ENCODE results near the gene RBKS. TPM values are rescaled to one million over a fixed set of nuclear protein-coding genes. Genes with fewer than 3 reads are reported as not detected.

RBKS gene
- total and polyA plus RNA-seq, 12 donors: 0.88 to 9.1 (median 5.0) TPM

DNA sequence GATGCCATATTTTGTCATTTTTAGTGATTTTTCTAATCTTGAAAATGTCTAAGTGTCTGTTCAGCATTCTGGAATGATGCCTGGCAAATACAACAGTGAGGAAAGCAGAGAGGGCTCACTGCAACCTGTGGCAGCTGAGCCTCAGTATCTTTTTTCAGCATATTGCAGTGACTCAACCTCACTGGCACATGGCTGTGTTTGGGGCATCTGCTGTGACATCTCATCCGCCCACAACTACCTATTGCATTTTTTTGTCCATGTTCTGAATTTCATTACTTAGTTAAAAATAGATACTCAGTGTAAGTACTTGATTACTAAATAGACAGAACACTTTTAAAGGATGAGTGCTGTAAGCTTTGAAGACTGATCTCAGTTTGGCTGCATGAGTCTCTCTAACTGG lies 11.0 kb upstream of the RBKS start:
- no peak overlapping the region for H3K27ac ChIP-seq
- no peak overlapping the region for H3K4me3 ChIP-seq
- intact Hi-C loops (cut with DNase I): no loop called here
- ATAC-seq: peak in 1 of 8 donors; percentile 56
- TF ChIP-seq, protein P1, sequence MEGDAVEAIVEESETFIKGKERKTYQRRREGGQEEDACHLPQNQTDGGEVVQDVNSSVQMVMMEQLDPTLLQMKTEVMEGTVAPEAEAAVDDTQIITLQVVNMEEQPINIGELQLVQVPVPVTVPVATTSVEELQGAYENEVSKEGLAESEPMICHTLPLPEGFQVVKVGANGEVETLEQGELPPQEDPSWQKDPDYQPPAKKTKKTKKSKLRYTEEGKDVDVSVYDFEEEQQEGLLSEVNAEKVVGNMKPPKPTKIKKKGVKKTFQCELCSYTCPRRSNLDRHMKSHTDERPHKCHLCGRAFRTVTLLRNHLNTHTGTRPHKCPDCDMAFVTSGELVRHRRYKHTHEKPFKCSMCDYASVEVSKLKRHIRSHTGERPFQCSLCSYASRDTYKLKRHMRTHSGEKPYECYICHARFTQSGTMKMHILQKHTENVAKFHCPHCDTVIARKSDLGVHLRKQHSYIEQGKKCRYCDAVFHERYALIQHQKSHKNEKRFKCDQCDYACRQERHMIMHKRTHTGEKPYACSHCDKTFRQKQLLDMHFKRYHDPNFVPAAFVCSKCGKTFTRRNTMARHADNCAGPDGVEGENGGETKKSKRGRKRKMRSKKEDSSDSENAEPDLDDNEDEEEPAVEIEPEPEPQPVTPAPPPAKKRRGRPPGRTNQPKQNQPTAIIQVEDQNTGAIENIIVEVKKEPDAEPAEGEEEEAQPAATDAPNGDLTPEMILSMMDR (IDR thresholded peaks at IDR 0.05): no peak
- no peaks in the 10 kb centered on the region for H3K9me3 ChIP-seq
- H3K27me3 ChIP-seq: no peaks in the 10 kb centered on the region
- DNase-seq: no peak
- 86 to 92% methylated on average over 1 of the region's 1 CpG for WGBS, 2 donors
- H3K4me1 ChIP-seq: peaks cover 0 to 35% (median 8%) of the 10 kb centered on the region in 9 donors
- H3K36me3 ChIP-seq: peaks cover 0 to 48% (median 0%) of the 10 kb centered on the region in 9 donors

DNA sequence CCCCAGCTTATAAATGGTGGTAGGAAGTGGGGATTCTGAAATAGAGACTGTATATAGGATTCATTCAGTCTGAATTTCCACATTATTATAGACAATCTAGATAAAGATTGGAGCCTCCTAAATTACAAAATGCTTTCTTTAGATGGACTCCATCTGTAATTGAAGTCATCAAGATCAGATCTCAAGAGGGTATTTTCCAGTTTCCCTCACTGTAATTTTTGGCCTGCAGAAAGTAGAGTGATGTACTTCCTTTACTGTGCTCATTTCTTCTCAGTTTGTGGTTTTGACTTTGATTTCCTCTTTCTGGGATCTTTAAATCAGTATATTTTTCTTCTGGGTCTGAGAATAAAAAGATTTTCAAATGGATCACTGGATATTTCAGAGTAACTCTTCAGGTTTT lies 7.5 kb upstream of the RBKS start:
- Histone ChIP-seq H3K27me3 (no peaks in the 10 kb centered on the region), H3K36me3 (peaks cover 0 to 66% (median 0%) of the 10 kb centered on the region in 9 donors), H3K9me3 (no peaks in the 10 kb centered on the region), H3K27ac (peak overlapping the region in 4 of 10 donors; percentile 3 to 79 (median 34)), H3K4me3 (no peak overlapping the region), H3K4me1 (peaks cover 0 to 50% (median 4%) of the 10 kb centered on the region in 9 donors)
- intact Hi-C loops (cut with DNase I): loop anchor here in 1 of 10 donors (10.0 kb wide), 1 partner anchor 163 kb away; no protein-coding TSS in a partner anchor
- TF ChIP-seq, protein P1 (IDR thresholded peaks at IDR 0.05): no peak
- DNase-seq: no peak
- ATAC-seq: no peak

DNA sequence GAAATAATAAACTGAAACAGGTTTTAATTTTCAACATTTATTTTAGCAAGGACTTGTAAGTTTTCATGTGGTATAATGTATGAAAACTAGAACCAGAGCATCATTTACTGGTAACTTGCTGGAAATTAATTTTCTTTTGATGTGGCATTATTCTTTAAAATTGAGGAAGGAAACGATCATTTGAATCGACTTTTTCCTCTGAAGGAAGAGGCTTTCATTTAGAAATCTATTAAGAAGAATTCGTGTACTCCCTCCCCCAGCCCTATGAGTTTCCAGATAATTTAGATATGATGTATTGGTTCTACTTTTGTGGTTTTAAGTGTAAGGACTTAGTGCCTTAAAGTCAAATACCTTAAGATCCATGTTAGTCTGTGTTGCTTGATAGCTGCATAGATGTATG lies 2.8 kb upstream of the RBKS start:
- TF ChIP-seq, protein P1 (IDR thresholded peaks at IDR 0.05): no peak
- 59 to 68% methylated on average over 3 of the region's 3 CpGs for WGBS, 2 donors
- Histone ChIP-seq H3K27me3 (no peaks in the 10 kb centered on the region), H3K27ac (peak overlapping the region in 3 of 10 donors; percentile 4 to 99 (median 26)), H3K36me3 (peaks cover 0 to 37% (median 0%) of the 10 kb centered on the region in 9 donors), H3K4me3 (no peak overlapping the region), H3K4me1 (peaks cover 0 to 70% (median 30%) of the 10 kb centered on the region in 9 donors), H3K9me3 (no peaks in the 10 kb centered on the region)
- intact Hi-C loops (cut with DNase I): loop anchor here in 5 of 10 donors (5.0 to 10.0 kb wide), 7 partner anchors 49 to 504 kb away; partner anchors contain the start of gene FOSL2 (in 2 of the 5)
- ATAC-seq (no peak), DNase-seq (no peak)

DNA sequence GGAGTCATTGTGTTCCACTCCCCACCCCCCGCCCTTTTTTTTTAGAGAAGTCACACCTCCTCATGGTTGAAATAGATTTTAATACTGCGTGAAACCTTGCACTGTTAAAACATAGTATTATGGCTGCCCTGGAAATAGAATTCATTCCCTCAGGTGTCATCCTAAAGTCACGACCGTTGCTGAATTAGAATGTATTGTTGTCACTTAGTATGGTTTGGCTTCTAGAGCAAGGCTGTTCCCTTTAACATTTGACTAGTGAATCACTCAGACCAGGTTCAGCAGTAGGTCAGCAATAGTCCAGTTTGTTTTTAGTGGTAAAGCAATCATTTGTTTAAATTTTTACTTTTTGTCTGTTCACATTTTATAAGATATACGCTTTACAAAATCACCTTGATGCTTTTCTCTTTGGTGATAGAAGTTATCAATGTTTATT lies 1.5 kb upstream of the RBKS start:
- intact Hi-C loops (cut with DNase I): loop anchor here in 6 of 10 donors (2.0 to 10.0 kb wide), 10 partner anchors 31 to 506 kb away; partner anchors contain the start of gene FOSL2 (in 3 of the 6)
- H3K27ac ChIP-seq: peak overlapping the region in 8 of 10 donors; percentile 89 to 99 (median 98)
- 79 to 85% methylated on average over 5 of the region's 5 CpGs for WGBS, 2 donors
- no peak for DNase-seq
- peak overlapping the region in 6 of 10 donors; percentile 55 to 84 (median 82) for H3K4me3 ChIP-seq
- peaks cover 0 to 24% (median 0%) of the 10 kb centered on the region in 9 donors for H3K36me3 ChIP-seq
- ATAC-seq: no peak
- TF ChIP-seq, protein P1 (IDR thresholded peaks at IDR 0.05): no peak
- peaks cover 0 to 61% (median 34%) of the 10 kb centered on the region in 9 donors for H3K4me1 ChIP-seq
- H3K27me3 ChIP-seq: no peaks in the 10 kb centered on the region
- H3K9me3 ChIP-seq: no peaks in the 10 kb centered on the region

Data from heart right ventricle (tissue), 16 donors.